K562 (cell line): ENCODE results near the gene PRPSAP2. TPM values are rescaled to one million over a fixed set of nuclear protein-coding genes. Genes with fewer than 3 reads are reported as not detected.
A peak's percentile ranks its signal among the peaks of the same experiment; 100 is the strongest.

Experiments
- ATAC-seq: fragments of 200-7000 bp; cut with Tn5 transposase; 3 replicates; pipeline ENCODE4 v1.9.1; 2020; ENCODE audit warnings: moderate library complexity
- BruUV-seq: library from RNA; stranded (reverse); fragments of 400-500 nt; replicated peaks from 2 replicates; lab custom pipeline; 2021; lab: Mats Ljungman, UMichigan
- CTCF ChIA-PET: fragments of 300-600 bp; formaldehyde crosslinking; extraction: SDS; loops from one replicate; lab custom pipeline; 2021; ENCODE audit warnings: low intra/inter-chr PET ratio; lab: Yijun Ruan, JAX
- POLR2A ChIA-PET: fragments of 300-600, 350-650 bp; sonication (Branson Sonifier 250); formaldehyde crosslinking; extraction: SDS; loops from one replicate; lab custom pipeline; 2021; ENCODE audit warnings: antibody characterized with exemption, inconsistent platforms; lab: Yijun Ruan, JAX
- DNase-seq, 4 experiments: peaks; one replicate each; pipeline versions ENCODE4 v3.0.0 to v3.0.0-alpha.2; 2011 to 2018; ENCODE audit warnings: low spot score in 3 of 4, mixed read lengths in 3 of 4; ENCODE audit errors: extremely low read depth in 1 of 4
- FAIRE-seq: peaks from 2 replicates; lab custom pipeline; 2011; peaks lifted over from hg19 to GRCh38; lab: Jason Lieb, UNC
- H2AFZ ChIP-seq: 2 replicates; pipeline ENCODE4 v1.6.0; 2011; ENCODE audit warnings: low read depth, low read length, control low read depth, inconsistent platforms
- H3K27ac ChIP-seq: fragments of 200-600 bp; 3 replicates; pipeline ENCODE4 v1.8.0; 2011; ENCODE audit warnings: low read depth, mild to moderate bottlenecking, control low read depth, inconsistent platforms, low read length, moderate library complexity, mixed read lengths; ENCODE audit errors: extremely low read depth
- H3K27me3 ChIP-seq, 2 experiments: fragments of 300-600 bp in 1 of 2; 2 replicates in 1 of 2; 3 replicates in 1 of 2; pipeline versions ENCODE4 v1.6.0 to v1.8.0; 2011; ENCODE audit warnings: inconsistent platforms in 2 of 2, low read length in 2 of 2, mild to moderate bottlenecking in 1 of 2, mixed read lengths in 1 of 2, moderate library complexity in 1 of 2; ENCODE audit not compliant: control insufficient read depth in 2 of 2, insufficient read depth in 2 of 2
- H3K36me3 ChIP-seq: fragments of 300-600 bp; 3 replicates; pipeline ENCODE4 v1.8.0; 2011; ENCODE audit warnings: mild to moderate bottlenecking, low read length, inconsistent platforms; ENCODE audit not compliant: control insufficient read depth, insufficient read depth
- H3K4me1 ChIP-seq, 2 experiments: fragments of 200-600 bp in 1 of 2; replicated peaks in 1 of 2; 2 replicates in 1 of 2; 3 replicates in 1 of 2; pipeline versions ENCODE4 v1.5.1 to v1.8.0; 2011; ENCODE audit warnings: inconsistent platforms in 2 of 2, low read length in 2 of 2, mild to moderate bottlenecking in 1 of 2, mixed read lengths in 1 of 2, moderate library complexity in 1 of 2; ENCODE audit not compliant: control insufficient read depth in 2 of 2, insufficient read depth in 2 of 2
- H3K4me2 ChIP-seq: 2 replicates; pipeline ENCODE4 v1.6.1; 2011; ENCODE audit warnings: low read length, control low read depth, inconsistent platforms, mixed read lengths; ENCODE audit not compliant: insufficient read depth
- H3K4me3 ChIP-seq: fragments of 200-600 bp; sonication (generic), shearing (Covaris generic); 2 replicates; pipeline ENCODE4 v1.5.1; 2016; ENCODE audit warnings: control low read depth, inconsistent platforms
- H3K79me2 ChIP-seq: fragments of 200-600 bp; 3 replicates; pipeline ENCODE4 v1.8.0; 2011; ENCODE audit warnings: low read length, inconsistent platforms; ENCODE audit not compliant: control insufficient read depth, insufficient read depth
- H3K9ac ChIP-seq, 2 experiments: 2 replicates each; pipeline versions ENCODE4 v1.6.0 to v1.6.1; 2011; ENCODE audit warnings: low read depth in 2 of 2, low read length in 2 of 2, control low read depth in 1 of 2, inconsistent platforms in 1 of 2, mild to moderate bottlenecking in 1 of 2, mixed read lengths in 1 of 2; ENCODE audit not compliant: insufficient read depth in 1 of 2
- H3K9me1 ChIP-seq: one replicate; pipeline ENCODE4 v1.6.0; 2011; ENCODE audit warnings: inconsistent platforms, mild to moderate bottlenecking, low read length, moderate library complexity; ENCODE audit not compliant: control insufficient read depth, insufficient read depth
- H3K9me3 ChIP-seq: replicated peaks from 2 replicates; pipeline ENCODE4 v1.5.1; 2011; ENCODE audit warnings: low read depth, low read length, inconsistent platforms; ENCODE audit not compliant: control insufficient read depth, insufficient read depth
- H4K20me1 ChIP-seq: replicated peaks from 2 replicates; pipeline ENCODE4 v1.6.1; 2011; ENCODE audit warnings: low read length, inconsistent platforms, mixed read lengths; ENCODE audit not compliant: control insufficient read depth, insufficient read depth
- FOS ChIP-seq: IDR thresholded peaks from 3 replicates; pipeline ENCODE4 v1.6.1; 2011; ENCODE audit not compliant: insufficient read length; ENCODE audit errors: extremely low read depth
- GATA2 ChIP-seq: sonication (generic); formaldehyde crosslinking; IDR thresholded peaks from 2 replicates; pipeline ENCODE4 v1.4.0; 2020; ENCODE audit warnings: mild to moderate bottlenecking, missing genetic modification reagents
- MCM3 ChIP-seq: fragments of 450-650 bp; IDR thresholded peaks from 2 replicates; pipeline ENCODE4 v1.6.1; 2016
- NFYB ChIP-seq: IDR thresholded peaks from 2 replicates; pipeline ENCODE4 v1.6.1; 2011; ENCODE audit warnings: mild to moderate bottlenecking, moderate library complexity; ENCODE audit not compliant: insufficient read length; ENCODE audit errors: extremely low read depth
- PHF21A ChIP-seq: fragments of 450-650 bp; IDR thresholded peaks from 2 replicates; pipeline ENCODE4 v1.6.1; 2017; ENCODE audit warnings: low read depth, borderline replicate concordance
- SMAD2 ChIP-seq: fragments of 150-350 bp; IDR thresholded peaks from 2 replicates; pipeline ENCODE4 v1.6.1; 2014; ENCODE audit warnings: low read depth, mild to moderate bottlenecking, low read length
- TARDBP ChIP-seq: fragments of 450-650 bp; IDR thresholded peaks from 2 replicates; pipeline ENCODE4 v1.6.1; 2016
- XRCC3 ChIP-seq: fragments of 450-650 bp; IDR thresholded peaks from 2 replicates; pipeline ENCODE4 v1.6.1; 2017; ENCODE audit warnings: mild to moderate bottlenecking, moderate library complexity
- ZNF143 ChIP-seq: sonication (generic); formaldehyde crosslinking; IDR thresholded peaks from 2 replicates; pipeline ENCODE4 v1.9.0; 2022; ENCODE audit warnings: mild to moderate bottlenecking, missing genetic modification reagents
- WGBS: fragments of 100-300 bp; shearing (Covaris generic); methylation state at CpG from one replicate; pipeline ENCODE4 v1.1.6; 2016; ENCODE audit warnings: low coverage, mixed read lengths; ENCODE audit not compliant: insufficient coverage; ENCODE audit errors: missing lambda C conversion rate; 5-methylcytosine and 5-hydroxymethylcytosine counted together
- in situ Hi-C: fragments of 300-500 bp; cut with MboI; formaldehyde crosslinking; loops from 4 replicates; pipeline ENCODE4 v1.15.0; 2018; ENCODE audit warnings: inconsistent platforms, mixed read lengths
- intact Hi-C: fragments of 100-400 bp; cut with micrococcal nuclease; formaldehyde crosslinking; loops from 2 replicates; pipeline ENCODE4 v1.14.2; 2022
- polyA plus RNA-seq, 8 experiments: library from polyadenylated mRNA; depleted of rRNA in 4 of 8; stranded (reverse) in 5 of 8; unstranded in 3 of 8; fragments of >200 nt; fragmentation: Nextera tagmentation in 2 of 8; fragmentation: Illumina TruSeq in 1 of 8; extraction: Ambion mirVana in 2 of 8; extraction: Trizol in 1 of 8; gene quantifications; 2 replicates each; pipeline versions ENCODE4 v1.2.1 to v1.2.3, GENCODE V29; 2011 to 2014; ENCODE audit warnings: inconsistent platforms in 1 of 8, missing spikeins in 1 of 8
- total RNA-seq, 7 experiments: library from RNA; depleted of rRNA in 6 of 7; stranded (reverse); fragments of >200 nt in 6 of 7; fragmentation: Illumina TruSeq in 2 of 7; extraction: Trizol in 2 of 7; gene quantifications; 2 replicates each; pipeline versions ENCODE4 v1.2.1 to v1.2.3, GENCODE V29; 2011 to 2021; ENCODE audit warnings: low replicate concordance in 1 of 7
- TF ChIP-seq, protein P1 (sequence below): fragments of 200-800 bp; sonication (Bioruptor generic); IDR thresholded peaks from 2 replicates; pipeline ENCODE4 v1.6.1; 2017; ENCODE audit warnings: missing genetic modification characterization, missing compliant biosample characterization
- TF ChIP-seq, protein P2 (sequence below): fragments of 450-650 bp; IDR thresholded peaks from 2 replicates; pipeline ENCODE4 v1.6.1; 2016
- TF ChIP-seq, protein P3 (sequence below): fragments of 250-450 bp; sonication (Bioruptor Pico); IDR thresholded peaks from 2 replicates; pipeline ENCODE4 v1.4.0; 2020; ENCODE audit warnings: borderline replicate concordance

The PRPSAP2 gene
- total and polyA plus RNA-seq, 9 of the 15 experiments (the other 6 are each of a cell fraction or from before 2014, with no cell fraction given) = 15.5 to 56.7 (median 35.7) TPM

DNA sequence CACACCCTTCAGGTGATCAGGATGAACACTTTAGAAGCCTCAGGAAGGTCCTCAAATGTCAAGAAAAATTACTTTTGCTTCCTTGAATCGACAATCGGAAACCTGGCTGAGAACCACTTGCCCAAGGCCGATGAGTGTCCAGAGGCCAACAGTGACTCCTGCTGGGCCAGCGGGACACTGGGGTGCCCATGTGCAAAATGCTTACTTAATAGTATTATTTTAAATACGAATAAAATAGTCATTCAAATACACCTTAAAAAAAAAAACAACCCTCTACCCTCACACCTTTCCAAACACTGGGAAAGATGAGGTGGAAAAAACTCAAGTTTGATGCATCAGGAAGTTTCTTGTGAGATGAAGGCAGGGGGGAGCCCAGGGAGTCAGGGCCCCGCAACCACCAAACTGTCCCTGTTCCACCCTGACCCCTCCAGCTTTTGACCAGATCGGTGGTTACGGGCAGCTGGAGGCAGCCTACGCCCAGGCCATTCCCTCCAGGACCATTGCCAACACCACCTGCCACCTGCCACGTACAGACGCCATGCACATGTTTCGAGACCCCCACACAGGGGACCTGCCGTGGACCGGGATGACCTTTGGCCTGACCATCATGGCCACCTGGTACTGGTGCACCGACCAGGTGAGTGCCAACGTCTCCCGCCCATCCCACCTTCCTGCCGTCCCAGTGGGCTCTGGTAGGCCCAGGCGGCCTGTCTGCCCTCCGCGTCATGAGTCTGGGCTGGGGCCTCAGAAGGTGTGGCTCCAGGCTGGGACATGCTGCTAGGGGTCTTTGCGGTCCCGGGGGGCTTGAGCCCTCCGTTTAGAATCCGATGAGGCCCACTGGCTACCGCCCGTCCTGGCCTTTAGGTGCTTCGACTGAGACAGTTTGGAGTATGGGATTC, 112.9 kb downstream of the PRPSAP2 start (continued):
- TF ChIP-seq, protein P1, sequence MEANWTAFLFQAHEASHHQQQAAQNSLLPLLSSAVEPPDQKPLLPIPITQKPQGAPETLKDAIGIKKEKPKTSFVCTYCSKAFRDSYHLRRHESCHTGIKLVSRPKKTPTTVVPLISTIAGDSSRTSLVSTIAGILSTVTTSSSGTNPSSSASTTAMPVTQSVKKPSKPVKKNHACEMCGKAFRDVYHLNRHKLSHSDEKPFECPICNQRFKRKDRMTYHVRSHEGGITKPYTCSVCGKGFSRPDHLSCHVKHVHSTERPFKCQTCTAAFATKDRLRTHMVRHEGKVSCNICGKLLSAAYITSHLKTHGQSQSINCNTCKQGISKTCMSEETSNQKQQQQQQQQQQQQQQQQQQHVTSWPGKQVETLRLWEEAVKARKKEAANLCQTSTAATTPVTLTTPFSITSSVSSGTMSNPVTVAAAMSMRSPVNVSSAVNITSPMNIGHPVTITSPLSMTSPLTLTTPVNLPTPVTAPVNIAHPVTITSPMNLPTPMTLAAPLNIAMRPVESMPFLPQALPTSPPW (CRISPR knock-in tag) = no peak
- TF ChIP-seq MCM3 (no peak), ZNF143 (no peak), PHF21A (no peak)
- TF ChIP-seq, protein P2, sequence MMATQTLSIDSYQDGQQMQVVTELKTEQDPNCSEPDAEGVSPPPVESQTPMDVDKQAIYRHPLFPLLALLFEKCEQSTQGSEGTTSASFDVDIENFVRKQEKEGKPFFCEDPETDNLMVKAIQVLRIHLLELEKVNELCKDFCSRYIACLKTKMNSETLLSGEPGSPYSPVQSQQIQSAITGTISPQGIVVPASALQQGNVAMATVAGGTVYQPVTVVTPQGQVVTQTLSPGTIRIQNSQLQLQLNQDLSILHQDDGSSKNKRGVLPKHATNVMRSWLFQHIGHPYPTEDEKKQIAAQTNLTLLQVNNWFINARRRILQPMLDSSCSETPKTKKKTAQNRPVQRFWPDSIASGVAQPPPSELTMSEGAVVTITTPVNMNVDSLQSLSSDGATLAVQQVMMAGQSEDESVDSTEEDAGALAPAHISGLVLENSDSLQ = no peak

DNA sequence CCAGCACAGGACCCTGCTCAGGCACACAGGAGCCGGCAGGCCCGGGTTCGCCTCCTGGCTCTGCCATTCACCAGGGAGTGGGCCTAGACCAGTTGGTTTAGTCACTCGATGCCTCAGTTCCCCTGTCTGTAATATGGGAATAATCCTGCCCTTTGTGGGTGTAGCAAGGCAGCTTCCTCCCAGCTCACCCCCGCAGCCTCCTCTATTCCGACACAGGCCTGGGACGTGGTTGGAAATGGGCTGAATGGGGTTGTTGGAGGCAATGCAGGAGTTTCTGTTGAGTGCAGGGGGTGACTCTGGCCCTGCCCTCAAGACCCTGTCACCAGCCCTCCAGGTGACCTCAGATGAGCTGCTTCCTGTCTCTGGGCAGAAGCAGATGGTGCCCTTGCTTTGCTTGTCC, 113.9 kb downstream of the PRPSAP2 start:
- Histone ChIP-seq H3K4me2 (no peak overlapping the region), H4K20me1 (0 out of 2 replicates have a peak, but pooled peaks cover 3% of the 10 kb centered on the region), H3K9ac (peak overlapping the region in 1 of 2 experiments; percentile 35; a peak in 1 of 4 replicates), H3K9me1 (no peaks in the 10 kb centered on the region), H3K4me3 (no peak overlapping the region), H3K27ac (no peak overlapping the region), H3K79me2 (no peaks in the 10 kb centered on the region), H3K9me3 (no peaks in the 10 kb centered on the region), H2AFZ (no peak overlapping the region), H3K36me3 (peaks cover 19% of the 10 kb centered on the region; the same call in 1 of the 3 replicates), H3K27me3 (no peaks in the 10 kb centered on the region), H3K4me1 (peaks cover 0 to 36% of the 10 kb centered on the region in 2 experiments; a peak in 3 of 5 replicates)
- FAIRE-seq (no peak), ATAC-seq (no peak), DNase-seq (no peak)
- ChIA-PET POLR2A (no interaction called here), CTCF (no interaction called here)
- no peak for TF ChIP-seq XRCC3
- TF ChIP-seq SMAD2 = no peak
- TF ChIP-seq GATA2 (CRISPR knock-in tag) = no peak
- TF ChIP-seq, protein P3, sequence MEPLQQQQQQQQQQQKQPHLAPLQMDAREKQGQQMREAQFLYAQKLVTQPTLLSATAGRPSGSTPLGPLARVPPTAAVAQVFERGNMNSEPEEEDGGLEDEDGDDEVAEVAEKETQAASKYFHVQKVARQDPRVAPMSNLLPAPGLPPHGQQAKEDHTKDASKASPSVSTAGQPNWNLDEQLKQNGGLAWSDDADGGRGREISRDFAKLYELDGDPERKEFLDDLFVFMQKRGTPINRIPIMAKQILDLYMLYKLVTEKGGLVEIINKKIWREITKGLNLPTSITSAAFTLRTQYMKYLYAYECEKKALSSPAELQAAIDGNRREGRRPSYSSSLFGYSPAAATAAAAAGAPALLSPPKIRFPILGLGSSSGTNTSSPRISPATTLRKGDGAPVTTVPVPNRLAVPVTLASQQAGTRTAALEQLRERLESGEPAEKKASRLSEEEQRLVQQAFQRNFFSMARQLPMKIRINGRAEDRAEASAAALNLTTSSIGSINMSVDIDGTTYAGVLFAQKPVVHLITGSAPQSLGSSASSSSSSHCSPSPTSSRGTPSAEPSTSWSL (CRISPR knock-in tag) = no peak
- TF ChIP-seq TARDBP = no peak
- no peak for TF ChIP-seq FOS
- no peak for TF ChIP-seq NFYB
- intact Hi-C loops = no loop called here
- WGBS = 97% methylated on average over 4 of the region's 7 CpGs
- no TSS peak for BruUV-seq
- in situ Hi-C loops = no loop called here
